Neuronal stem cell (in vitro differentiated cells): ENCODE data around the gene MROH7.
A peak's percentile ranks its signal among the peaks of the same experiment; 100 is the strongest.

Experiments used
- DNase-seq: peaks from one replicate; pipeline ENCODE4 v3.0.0-alpha.2; 2013; ENCODE audit warnings: low spot score
- H2AFZ ChIP-seq: one replicate; pipeline ENCODE4 v1.6.1; 2013; ENCODE audit warnings: mild to moderate bottlenecking, low read length, inconsistent platforms
- H2AK5ac ChIP-seq: 2 replicates; pipeline ENCODE4 v1.6.1; 2013; ENCODE audit warnings: low read depth, mild to moderate bottlenecking, inconsistent platforms, low read length, moderate library complexity, mixed read lengths
- H2BK120ac ChIP-seq: 2 replicates; pipeline ENCODE4 v1.6.1; 2013; ENCODE audit warnings: low read depth, mild to moderate bottlenecking, inconsistent platforms, low read length, moderate library complexity, mixed read lengths
- H2BK12ac ChIP-seq: one replicate; pipeline ENCODE4 v1.6.1; 2013; ENCODE audit warnings: low read length, inconsistent platforms
- H2BK15ac ChIP-seq: 2 replicates; pipeline ENCODE4 v1.6.1; 2013; ENCODE audit warnings: mild to moderate bottlenecking, low read length, inconsistent platforms, mixed read lengths
- H2BK5ac ChIP-seq: one replicate; pipeline ENCODE4 v1.6.1; 2013; ENCODE audit warnings: inconsistent platforms, mild to moderate bottlenecking, low read length, moderate library complexity
- H3K14ac ChIP-seq: one replicate; pipeline ENCODE4 v1.6.1; 2013; ENCODE audit warnings: low read length, inconsistent platforms
- H3K18ac ChIP-seq: 2 replicates; pipeline ENCODE4 v1.6.1; 2013; ENCODE audit warnings: low read length, inconsistent platforms
- H3K23ac ChIP-seq: 2 replicates; pipeline ENCODE4 v1.6.1; 2013; ENCODE audit warnings: low read depth, mild to moderate bottlenecking, mixed read lengths, low read length, inconsistent platforms; ENCODE audit not compliant: poor library complexity
- H3K27ac ChIP-seq: replicated peaks from 3 replicates; pipeline ENCODE4 v1.5.1; 2013; ENCODE audit warnings: low read length, inconsistent platforms
- H3K27me3 ChIP-seq, 3 experiments: 2 replicates each; pipeline ENCODE4 v1.6.1; 2013; ENCODE audit warnings: low read length in 3 of 3, mild to moderate bottlenecking in 2 of 3, inconsistent platforms in 1 of 3, low read depth in 1 of 3, mixed read lengths in 1 of 3, moderate library complexity in 1 of 3; ENCODE audit not compliant: control insufficient read depth in 3 of 3, insufficient read depth in 3 of 3
- H3K36me3 ChIP-seq, 2 donors: replicated peaks in 1 of 2; 2 replicates each; pipeline ENCODE4 v1.6.1; 2013; ENCODE audit warnings: low read length in 2 of 2; ENCODE audit not compliant: control insufficient read depth in 2 of 2, insufficient read depth in 2 of 2
- H3K4ac ChIP-seq: 2 replicates; pipeline ENCODE4 v1.6.1; 2013; ENCODE audit warnings: inconsistent platforms, mild to moderate bottlenecking, low read length, moderate library complexity
- H3K4me1 ChIP-seq, 2 donors: 1 replicate in 1 of 2; 2 replicates in 1 of 2; pipeline ENCODE4 v1.6.1; 2013; ENCODE audit warnings: low read length in 2 of 2, low read depth in 1 of 2; ENCODE audit not compliant: control insufficient read depth in 2 of 2, insufficient read depth in 1 of 2
- H3K4me2 ChIP-seq: one replicate; pipeline ENCODE4 v1.6.1; 2013; ENCODE audit warnings: mild to moderate bottlenecking, low read length, inconsistent platforms; ENCODE audit not compliant: insufficient read depth, poor library complexity, severe bottlenecking
- H3K4me3 ChIP-seq, 2 donors: 2 replicates each; pipeline ENCODE4 v1.5.1; 2013; ENCODE audit warnings: low read length in 2 of 2, mild to moderate bottlenecking in 2 of 2, inconsistent platforms in 1 of 2, moderate library complexity in 1 of 2
- H3K79me1 ChIP-seq: one replicate; pipeline ENCODE4 v1.6.1; 2013; ENCODE audit warnings: low read depth, mild to moderate bottlenecking, inconsistent platforms, low read length, moderate library complexity
- H3K9ac ChIP-seq: one replicate; pipeline ENCODE4 v1.6.1; 2013; ENCODE audit warnings: mild to moderate bottlenecking, low read depth, low read length, inconsistent platforms; ENCODE audit not compliant: poor library complexity
- H3K9me3 ChIP-seq, 2 donors: replicated peaks in 1 of 2; 2 replicates each; pipeline versions ENCODE3 to v1.6.1; 2013; ENCODE audit warnings: low read length in 2 of 2, mild to moderate bottlenecking in 2 of 2, inconsistent platforms in 1 of 2, low read depth in 1 of 2, mixed read lengths in 1 of 2, moderate library complexity in 1 of 2; ENCODE audit not compliant: control insufficient read depth in 2 of 2, insufficient read depth in 1 of 2
- H4K8ac ChIP-seq: one replicate; pipeline ENCODE4 v1.6.1; 2013; ENCODE audit warnings: low read depth, mild to moderate bottlenecking, inconsistent platforms, low read length, moderate library complexity
- H4K91ac ChIP-seq: one replicate; pipeline ENCODE4 v1.6.1; 2013; ENCODE audit warnings: low read length, low read depth, mild to moderate bottlenecking, inconsistent platforms; ENCODE audit not compliant: poor library complexity
- WGBS, 2 donors: extraction: QIAGEN DNeasy Blood & Tissue Kit; methylation state at CpG; one replicate each; pipeline ENCODE4 v1.1.7; 2013; ENCODE audit warnings: missing lambda C conversion rate in 2 of 2, mixed read lengths in 1 of 2; ENCODE audit not compliant: insufficient read length in 2 of 2, insufficient replicate concordance in 1 of 2; ENCODE audit errors: extremely low coverage in 2 of 2; 5-methylcytosine and 5-hydroxymethylcytosine counted together

The MROH7 gene

DNA sequence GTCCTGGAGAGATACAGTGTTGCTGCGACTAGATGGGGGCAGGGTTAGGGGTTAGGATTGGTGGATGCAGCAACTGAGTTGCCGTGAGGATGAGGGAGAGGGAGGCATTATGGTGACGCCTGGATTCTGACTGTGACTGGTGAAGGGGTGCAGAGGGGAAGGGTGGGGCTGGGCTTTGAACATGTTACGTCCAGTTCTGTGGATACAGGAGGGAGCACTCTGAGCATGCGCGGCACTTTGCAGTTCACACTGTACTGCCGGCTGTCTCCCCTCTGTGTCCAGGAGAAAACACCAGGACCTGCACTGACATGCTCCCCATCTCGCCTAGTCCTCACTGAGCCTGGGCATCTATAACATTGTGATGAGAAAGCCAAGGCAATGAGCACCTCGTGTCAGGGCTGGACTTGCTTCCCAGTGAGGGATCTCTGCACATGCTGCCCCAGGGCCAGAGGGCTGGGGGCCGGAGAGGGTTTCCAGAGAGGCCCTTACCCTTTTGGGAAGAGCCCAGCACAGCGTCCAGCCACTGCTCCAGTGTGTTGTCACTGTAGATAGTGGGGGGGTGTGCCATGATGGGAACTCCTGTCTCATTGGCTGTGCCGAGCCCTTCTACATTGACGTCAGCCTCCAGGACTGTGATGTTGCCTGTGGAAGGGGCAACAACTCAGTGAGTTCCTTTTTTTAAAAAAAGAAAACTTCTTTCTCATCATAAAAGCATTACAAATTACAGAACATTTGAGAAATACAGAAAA, 25.9 kb upstream of the MROH7 start:
- H2BK5ac ChIP-seq: no peak overlapping the region
- H3K23ac ChIP-seq: no peak overlapping the region
- H3K4me1 ChIP-seq: peaks cover 0 to 13% of the 10 kb centered on the region in 2 donors
- WGBS, 2 donors: no CpG with 5 or more reads among the region's 13 CpGs
- no peaks in the 10 kb centered on the region for H3K79me1 ChIP-seq
- no peak overlapping the region for H3K4me2 ChIP-seq
- DNase-seq: no peak
- H2BK15ac ChIP-seq: no peak overlapping the region
- H2AK5ac ChIP-seq: no peak overlapping the region
- H3K18ac ChIP-seq: no peak overlapping the region
- no peak overlapping the region for H4K91ac ChIP-seq
- H3K14ac ChIP-seq: no peak overlapping the region
- H2BK120ac ChIP-seq: no peak overlapping the region
- no peaks in the 10 kb centered on the region for H3K9me3 ChIP-seq
- H3K27ac ChIP-seq: no peak overlapping the region
- H4K8ac ChIP-seq: no peak overlapping the region
- H3K36me3 ChIP-seq: no peaks in the 10 kb centered on the region
- H2BK12ac ChIP-seq: no peak overlapping the region
- H3K4ac ChIP-seq: no peak overlapping the region
- no peak overlapping the region for H2AFZ ChIP-seq
- H3K9ac ChIP-seq: peak overlapping the region; percentile 36
- H3K4me3 ChIP-seq: no peak overlapping the region
- peaks cover 0 to 4% (median 0%) of the 10 kb centered on the region in 3 experiments for H3K27me3 ChIP-seq

DNA sequence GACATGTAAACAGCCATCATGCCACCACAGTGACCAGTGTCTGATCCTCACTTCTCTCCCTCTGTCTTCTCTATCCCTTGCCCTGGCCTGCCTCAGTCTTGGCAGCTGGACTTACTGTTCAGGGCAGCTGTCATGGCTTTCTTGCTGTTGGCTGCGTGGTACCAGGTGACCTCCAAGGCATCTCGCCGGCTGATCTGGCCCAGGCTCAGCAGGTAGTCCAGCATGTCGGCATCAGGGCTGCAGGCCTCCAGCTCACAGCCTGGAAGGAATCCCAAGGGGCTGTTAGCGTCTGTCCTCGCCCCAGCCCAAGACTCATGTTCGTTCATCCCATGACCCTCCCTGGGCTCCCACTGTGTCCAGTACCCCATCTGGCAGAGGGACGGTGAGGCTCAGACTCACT, 21.8 kb upstream of the MROH7 start:
- WGBS, 2 donors: no CpG with 5 or more reads among the region's 8 CpGs
- Histone ChIP-seq H3K4me1 (peaks cover 0 to 10% of the 10 kb centered on the region in 2 donors), H3K4me3 (no peak overlapping the region), H2BK12ac (no peak overlapping the region), H2AFZ (no peak overlapping the region), H3K36me3 (no peaks in the 10 kb centered on the region), H2BK5ac (no peak overlapping the region), H4K8ac (peak overlapping the region; percentile 77), H3K23ac (no peak overlapping the region), H3K9me3 (no peaks in the 10 kb centered on the region), H3K27ac (no peak overlapping the region), H3K14ac (no peak overlapping the region), H3K4ac (no peak overlapping the region), H2BK120ac (no peak overlapping the region), H3K18ac (no peak overlapping the region), H2AK5ac (no peak overlapping the region), H3K9ac (no peak overlapping the region), H4K91ac (no peak overlapping the region), H3K27me3 (peaks cover 0 to 10% (median 0%) of the 10 kb centered on the region in 3 experiments), H3K79me1 (no peaks in the 10 kb centered on the region), H2BK15ac (no peak overlapping the region), H3K4me2 (no peak overlapping the region)
- no peak for DNase-seq

DNA sequence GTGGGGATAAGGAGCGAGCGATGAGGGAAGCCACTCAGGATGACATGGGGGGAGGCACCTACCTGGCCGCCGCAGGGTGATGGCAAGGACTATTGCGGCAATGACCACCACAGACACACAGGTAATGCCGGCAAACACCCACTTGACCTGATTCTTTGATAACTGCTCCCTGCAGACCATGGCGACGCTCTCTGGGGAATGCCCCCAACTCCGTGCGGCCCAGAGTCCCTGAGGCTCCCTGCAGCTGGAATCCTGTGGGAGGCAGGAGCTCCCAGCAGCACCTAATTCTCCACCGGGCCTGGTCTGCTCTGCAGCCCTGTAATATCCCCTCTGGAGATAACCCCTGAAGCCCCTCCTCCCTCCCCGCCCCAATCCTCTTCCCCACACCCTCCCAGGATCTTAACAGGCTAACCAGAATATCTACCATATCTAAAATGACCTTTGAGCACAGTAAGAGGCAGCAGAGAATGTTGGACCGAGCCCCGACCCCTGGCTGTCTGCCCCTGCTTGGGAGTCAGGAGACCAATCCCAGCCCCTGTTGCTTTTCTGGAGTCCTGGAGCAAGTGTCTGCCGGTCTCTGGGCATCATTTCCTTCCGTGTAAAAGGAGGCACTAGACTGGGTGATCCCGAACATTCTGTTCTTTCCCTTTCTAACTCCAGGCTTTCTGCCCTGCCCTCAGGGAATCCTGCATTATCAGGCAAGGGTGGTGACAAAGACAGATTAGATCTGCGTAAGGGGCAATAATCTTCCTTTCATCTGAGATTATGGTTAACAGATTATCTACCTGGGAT, 18.2 kb upstream of the MROH7 start, which contains the start of gene FAM151A:
TSS of gene FAM151A (minus strand) at position 310 of the 792 bp plus-strand sequence. CDS start at position 180, 130 bp downstream.
- no CpG with 5 or more reads among the region's 18 CpGs for WGBS, 2 donors
- H3K4me1 ChIP-seq: peaks cover 0 to 6% of the 10 kb centered on the region in 2 donors

More for the DNA sequence above, 18.2 kb upstream of the MROH7 start, which contains the start of gene FAM151A:
- no peak for DNase-seq
- Histone ChIP-seq H3K14ac (no peak within 1 kb of the TSS), H3K27me3 (peaks cover 0 to 14% (median 0%) of the 10 kb centered on the region in 3 experiments), H3K4me2 (no peak within 1 kb of the TSS), H2AK5ac (peak within 1 kb of the TSS; percentile 83), H3K27ac (no peak within 1 kb of the TSS), H2BK15ac (no peak within 1 kb of the TSS), H2AFZ (no peak within 1 kb of the TSS), H3K9ac (no peak within 1 kb of the TSS), H2BK12ac (no peak within 1 kb of the TSS), H3K4me3 (no peak within 1 kb of the TSS), H2BK120ac (no peak within 1 kb of the TSS), H4K91ac (no peak within 1 kb of the TSS), H3K9me3 (no peaks in the 10 kb centered on the region), H4K8ac (no peak within 1 kb of the TSS), H3K79me1 (no peaks in the 10 kb centered on the region), H3K18ac (no peak within 1 kb of the TSS), H3K4ac (no peak within 1 kb of the TSS), H2BK5ac (peak within 1 kb of the TSS; percentile 39), H3K23ac (no peak within 1 kb of the TSS), H3K36me3 (no peaks in the 10 kb centered on the region)
